ENCODE results near the gene PDE3B.
"Not testable (repeated sequence)": the region's sequence is repeated elsewhere in the genome, so short reads cannot be mapped to it uniquely, and the experiment has no call there.

The PDE3B gene

GRCh38 chr11:14667329-14667728 lies 23.7 kb downstream of the PDE3B start:
- H3K27me3 ChIP-seq (ENCODE audit: control insufficient read depth, insufficient read depth, low read length); H3K4me1 ChIP-seq (ENCODE audit: control insufficient read depth, low read depth, low read length); H3K9ac ChIP-seq (ENCODE audit: low read length); H3K9me3 ChIP-seq (ENCODE audit: control insufficient read depth, low read depth, low read length); H3K4me3 ChIP-seq (ENCODE audit: low read length); H3K36me3 ChIP-seq (ENCODE audit: control insufficient read depth, low read depth, low read length); H3K27ac ChIP-seq (ENCODE audit: low read length): not testable (repeated sequence)

DNA sequence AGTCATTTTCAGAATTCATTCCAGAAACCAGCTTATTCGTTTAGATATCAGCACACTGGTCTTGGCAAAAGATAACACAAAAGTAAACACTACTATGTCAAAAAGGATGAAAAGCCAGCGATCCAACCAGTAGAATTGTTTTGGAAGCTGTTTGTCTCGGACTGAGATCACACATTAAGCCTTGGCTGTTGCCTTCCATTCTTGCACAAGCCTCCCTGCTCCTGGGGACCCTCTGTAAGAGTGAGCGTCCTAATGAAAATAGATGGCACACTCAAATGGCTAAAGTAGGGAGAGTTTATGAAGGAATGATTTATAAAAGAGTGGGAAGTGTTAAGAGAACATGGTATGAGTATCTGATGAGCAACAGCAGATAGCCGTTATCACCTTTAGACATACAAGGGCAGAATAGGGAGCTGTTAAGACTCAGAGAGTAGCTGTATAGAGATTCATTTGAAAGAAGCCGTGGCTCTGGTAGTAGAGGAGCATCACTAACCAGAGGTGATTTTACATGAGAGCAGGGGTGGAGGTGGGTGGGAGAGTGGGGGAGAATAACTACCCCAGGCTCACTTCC lies 25.2 kb downstream of the PDE3B start:
- Histone ChIP-seq H3K27ac (ENCODE audit: low read length) (no peak overlapping the region), H3K27me3 (ENCODE audit: control insufficient read depth, insufficient read depth, low read length) (no peaks in the 10 kb centered on the region), H3K4me1 (ENCODE audit: control insufficient read depth, low read depth, low read length) (peaks cover 5% of the 10 kb centered on the region), H3K36me3 (ENCODE audit: control insufficient read depth, low read depth, low read length) (no peaks in the 10 kb centered on the region), H3K4me3 (ENCODE audit: low read length) (no peak overlapping the region), H3K9ac (ENCODE audit: low read length) (no peak overlapping the region), H3K9me3 (ENCODE audit: control insufficient read depth, low read depth, low read length) (no peaks in the 10 kb centered on the region)

- no peak overlapping the region for H3K9ac ChIP-seq (ENCODE audit: low read length)
- no peaks in the 10 kb centered on the region for H3K36me3 ChIP-seq (ENCODE audit: control insufficient read depth, low read depth, low read length)
- no peaks in the 10 kb centered on the region for H3K27me3 ChIP-seq (ENCODE audit: control insufficient read depth, insufficient read depth, low read length)
- no peak overlapping the region for H3K27ac ChIP-seq (ENCODE audit: low read length)
- no peaks in the 10 kb centered on the region for H3K9me3 ChIP-seq (ENCODE audit: control insufficient read depth, low read depth, low read length)
- peaks cover 5% of the 10 kb centered on the region for H3K4me1 ChIP-seq (ENCODE audit: control insufficient read depth, low read depth, low read length)
- H3K4me3 ChIP-seq (ENCODE audit: low read length): no peak overlapping the region
These were observed 25.9 kb downstream of the PDE3B start for GRCh38 chr11:14669499-14669898.

DNA sequence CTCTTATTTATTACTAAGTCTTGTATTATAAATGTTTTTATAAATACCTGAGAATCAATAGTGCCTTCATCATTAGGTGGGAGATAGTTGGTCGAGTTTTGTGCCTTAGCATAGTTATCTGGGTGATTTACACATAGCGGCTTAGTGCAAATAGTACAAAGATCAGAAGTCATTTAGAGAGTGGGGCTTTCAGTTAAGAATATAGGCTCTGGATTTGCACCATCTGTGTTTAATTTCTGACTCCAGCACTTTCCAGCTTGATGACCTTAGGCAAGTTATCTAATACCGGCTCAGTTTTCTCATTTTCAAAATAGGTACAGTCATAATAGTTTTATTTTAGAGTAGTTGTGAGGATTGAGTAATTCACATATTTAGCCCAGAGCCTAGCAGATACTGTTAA lies 26.4 kb downstream of the PDE3B start:
- Histone ChIP-seq H3K9me3 (ENCODE audit: control insufficient read depth, low read depth, low read length) (no peaks in the 10 kb centered on the region), H3K27ac (ENCODE audit: low read length) (no peak overlapping the region), H3K4me3 (ENCODE audit: low read length) (no peak overlapping the region), H3K36me3 (ENCODE audit: control insufficient read depth, low read depth, low read length) (no peaks in the 10 kb centered on the region), H3K4me1 (ENCODE audit: control insufficient read depth, low read depth, low read length) (peaks cover 5% of the 10 kb centered on the region), H3K27me3 (ENCODE audit: control insufficient read depth, insufficient read depth, low read length) (no peaks in the 10 kb centered on the region), H3K9ac (ENCODE audit: low read length) (no peak overlapping the region)

DNA sequence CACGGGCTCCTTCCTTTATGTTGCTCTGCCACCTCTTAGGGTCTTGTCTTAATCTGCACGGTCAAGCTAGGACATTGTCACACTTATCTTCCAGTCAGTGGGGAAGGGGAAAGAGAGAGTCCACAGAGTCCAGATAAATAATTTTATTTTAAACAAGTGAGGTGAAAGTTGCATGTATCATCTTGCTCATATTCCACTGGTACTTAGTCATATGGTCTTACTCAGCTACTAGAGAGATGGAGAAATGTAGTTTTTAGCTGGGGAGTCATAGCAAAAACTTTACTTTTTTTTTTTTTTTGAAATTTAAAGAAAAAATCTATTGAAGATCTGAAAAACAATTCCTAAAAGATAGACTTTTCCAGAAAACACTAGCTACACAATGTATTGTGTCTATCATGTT lies 29.0 kb downstream of the PDE3B start:
- H3K9me3 ChIP-seq (ENCODE audit: control insufficient read depth, low read depth, low read length): no peaks in the 10 kb centered on the region
- no peak overlapping the region for H3K4me3 ChIP-seq (ENCODE audit: low read length)
- H3K27me3 ChIP-seq (ENCODE audit: control insufficient read depth, insufficient read depth, low read length): no peaks in the 10 kb centered on the region
- H3K4me1 ChIP-seq (ENCODE audit: control insufficient read depth, low read depth, low read length): peaks cover 5% of the 10 kb centered on the region
- no peaks in the 10 kb centered on the region for H3K36me3 ChIP-seq (ENCODE audit: control insufficient read depth, low read depth, low read length)
- H3K27ac ChIP-seq (ENCODE audit: low read length): no peak overlapping the region
- no peak overlapping the region for H3K9ac ChIP-seq (ENCODE audit: low read length)

GRCh38 chr11:14673421-14673820 lies 29.8 kb downstream of the PDE3B start:
- H3K4me3 ChIP-seq (ENCODE audit: low read length): no peak overlapping the region
- no peaks in the 10 kb centered on the region for H3K27me3 ChIP-seq (ENCODE audit: control insufficient read depth, insufficient read depth, low read length)
- no peak overlapping the region for H3K9ac ChIP-seq (ENCODE audit: low read length)
- H3K27ac ChIP-seq (ENCODE audit: low read length): no peak overlapping the region
- H3K9me3 ChIP-seq (ENCODE audit: control insufficient read depth, low read depth, low read length): no peaks in the 10 kb centered on the region
- H3K4me1 ChIP-seq (ENCODE audit: control insufficient read depth, low read depth, low read length): peaks cover 5% of the 10 kb centered on the region
- H3K36me3 ChIP-seq (ENCODE audit: control insufficient read depth, low read depth, low read length): no peaks in the 10 kb centered on the region

GRCh38 chr11:14673824-14674405 lies 30.3 kb downstream of the PDE3B start:
- peaks cover 2% of the 10 kb centered on the region for H3K4me1 ChIP-seq (ENCODE audit: control insufficient read depth, low read depth, low read length)
- H3K9me3 ChIP-seq (ENCODE audit: control insufficient read depth, low read depth, low read length): no peaks in the 10 kb centered on the region
- H3K9ac ChIP-seq (ENCODE audit: low read length): no peak overlapping the region
- no peaks in the 10 kb centered on the region for H3K27me3 ChIP-seq (ENCODE audit: control insufficient read depth, insufficient read depth, low read length)
- H3K27ac ChIP-seq (ENCODE audit: low read length): no peak overlapping the region
- H3K36me3 ChIP-seq (ENCODE audit: control insufficient read depth, low read depth, low read length): no peaks in the 10 kb centered on the region
- H3K4me3 ChIP-seq (ENCODE audit: low read length): no peak overlapping the region

DNA sequence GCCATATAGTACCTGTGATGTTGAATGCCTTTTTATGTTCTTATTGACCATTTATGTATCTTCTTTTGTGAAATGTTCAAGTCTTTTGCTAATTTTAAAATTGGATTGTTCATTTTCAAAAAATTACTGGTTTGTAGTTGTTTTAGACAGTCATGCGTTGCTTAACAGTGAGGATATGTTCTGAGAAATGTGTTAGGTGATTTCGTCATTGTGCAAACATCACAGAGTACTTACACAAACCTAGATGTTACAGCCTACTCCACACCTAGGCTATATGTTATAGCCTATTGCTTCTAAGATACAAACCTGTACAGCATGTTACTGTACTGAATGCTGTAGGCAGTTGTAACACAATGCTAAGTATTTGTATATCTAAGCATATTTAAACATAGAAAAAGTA lies 32.5 kb downstream of the PDE3B start:
- no peaks in the 10 kb centered on the region for H3K9me3 ChIP-seq (ENCODE audit: control insufficient read depth, low read depth, low read length)
- no peak overlapping the region for H3K9ac ChIP-seq (ENCODE audit: low read length)
- no peaks in the 10 kb centered on the region for H3K4me1 ChIP-seq (ENCODE audit: control insufficient read depth, low read depth, low read length)
- no peaks in the 10 kb centered on the region for H3K36me3 ChIP-seq (ENCODE audit: control insufficient read depth, low read depth, low read length)
- H3K4me3 ChIP-seq (ENCODE audit: low read length): no peak overlapping the region
- no peak overlapping the region for H3K27ac ChIP-seq (ENCODE audit: low read length)
- no peaks in the 10 kb centered on the region for H3K27me3 ChIP-seq (ENCODE audit: control insufficient read depth, insufficient read depth, low read length)

GRCh38 chr11:14677146-14677545 lies 33.5 kb downstream of the PDE3B start:
- Histone ChIP-seq H3K4me3 (ENCODE audit: low read length) (no peak overlapping the region), H3K27ac (ENCODE audit: low read length) (no peak overlapping the region), H3K36me3 (ENCODE audit: control insufficient read depth, low read depth, low read length) (no peaks in the 10 kb centered on the region), H3K27me3 (ENCODE audit: control insufficient read depth, insufficient read depth, low read length) (no peaks in the 10 kb centered on the region), H3K9ac (ENCODE audit: low read length) (no peak overlapping the region), H3K4me1 (ENCODE audit: control insufficient read depth, low read depth, low read length) (no peaks in the 10 kb centered on the region), H3K9me3 (ENCODE audit: control insufficient read depth, low read depth, low read length) (no peaks in the 10 kb centered on the region)

DNA sequence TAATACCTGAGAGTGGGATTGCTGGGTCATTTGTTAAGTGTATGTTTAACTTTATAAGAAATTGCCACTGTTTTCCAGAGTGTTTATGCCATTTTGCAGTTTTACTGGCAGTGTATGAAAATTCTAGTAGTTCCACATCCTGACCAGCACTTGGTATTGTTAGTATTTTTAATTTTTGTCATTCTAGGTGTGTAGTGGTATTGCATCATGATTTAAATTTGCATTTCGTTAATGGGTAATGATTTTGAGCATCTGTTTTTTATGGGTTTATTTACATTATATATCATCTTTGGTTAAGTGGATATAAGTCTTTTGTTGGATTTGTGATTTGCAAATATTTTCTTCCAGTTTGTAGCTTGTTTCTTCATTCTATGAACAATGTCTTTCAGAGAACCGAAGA lies 34.7 kb downstream of the PDE3B start:
- no peak overlapping the region for H3K27ac ChIP-seq (ENCODE audit: low read length)
- no peak overlapping the region for H3K9ac ChIP-seq (ENCODE audit: low read length)
- H3K4me3 ChIP-seq (ENCODE audit: low read length): no peak overlapping the region
- H3K4me1 ChIP-seq (ENCODE audit: control insufficient read depth, low read depth, low read length): no peaks in the 10 kb centered on the region
- no peaks in the 10 kb centered on the region for H3K36me3 ChIP-seq (ENCODE audit: control insufficient read depth, low read depth, low read length)
- no peaks in the 10 kb centered on the region for H3K9me3 ChIP-seq (ENCODE audit: control insufficient read depth, low read depth, low read length)
- no peaks in the 10 kb centered on the region for H3K27me3 ChIP-seq (ENCODE audit: control insufficient read depth, insufficient read depth, low read length)

DNA sequence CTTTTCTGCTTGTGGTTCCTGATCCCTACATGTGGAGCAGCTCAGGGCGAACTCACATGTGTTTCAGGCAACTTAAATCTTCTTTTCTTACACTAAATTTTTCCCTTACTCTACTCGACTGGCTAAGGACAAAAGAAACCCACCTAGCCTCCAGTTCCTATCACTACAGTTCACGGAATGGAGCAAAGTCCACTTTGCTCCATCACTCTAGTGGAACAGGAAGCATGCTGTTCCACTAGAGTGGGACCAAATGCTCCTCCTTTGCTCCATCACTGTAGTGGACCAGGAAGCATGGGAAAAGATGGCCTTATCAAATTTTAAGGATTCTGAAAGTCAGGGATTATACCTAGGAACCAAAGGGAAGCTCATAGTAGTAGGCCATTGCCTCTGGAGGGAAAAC lies 36.1 kb downstream of the PDE3B start:
- Histone ChIP-seq H3K9ac (ENCODE audit: low read length) (no peak overlapping the region), H3K4me3 (ENCODE audit: low read length) (no peak overlapping the region), H3K27ac (ENCODE audit: low read length) (no peak overlapping the region), H3K36me3 (ENCODE audit: control insufficient read depth, low read depth, low read length) (no peaks in the 10 kb centered on the region), H3K27me3 (ENCODE audit: control insufficient read depth, insufficient read depth, low read length) (no peaks in the 10 kb centered on the region), H3K4me1 (ENCODE audit: control insufficient read depth, low read depth, low read length) (no peaks in the 10 kb centered on the region), H3K9me3 (ENCODE audit: control insufficient read depth, low read depth, low read length) (no peaks in the 10 kb centered on the region)

DNA sequence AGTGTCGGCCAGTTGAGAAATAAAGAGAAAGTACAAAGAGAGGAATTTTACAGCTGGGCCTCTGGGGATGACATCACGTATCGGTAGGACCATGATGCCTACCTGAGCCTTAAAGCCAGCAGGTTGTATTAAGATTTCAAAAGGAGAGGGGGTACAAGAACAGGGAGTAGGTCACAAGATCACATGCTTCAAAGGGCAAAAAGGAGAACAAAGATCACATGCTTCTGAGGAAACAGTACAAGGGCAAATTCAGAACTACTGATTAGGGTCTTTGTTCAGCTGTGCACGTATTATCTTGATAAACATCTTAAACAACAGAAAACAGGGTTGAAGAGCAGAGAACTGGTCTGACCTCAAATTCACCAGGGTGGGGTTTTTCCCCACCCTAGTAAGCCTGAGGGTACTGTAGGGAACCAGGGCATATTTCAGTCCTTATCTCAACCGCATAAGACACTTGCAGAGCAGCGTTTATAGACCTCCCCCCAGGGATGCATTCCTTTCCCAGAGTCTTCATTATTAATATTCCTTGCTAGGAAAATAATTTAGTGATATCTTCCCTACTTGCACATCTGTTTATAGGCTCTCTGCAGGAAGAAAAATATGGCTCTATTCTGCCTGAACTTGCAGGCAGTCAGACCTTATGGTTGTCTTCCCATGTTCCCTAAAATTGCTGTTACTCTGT lies 40.8 kb downstream of the PDE3B start:
- not testable (repeated sequence) for H3K9me3 ChIP-seq (ENCODE audit: control insufficient read depth, low read depth, low read length); H3K4me3 ChIP-seq (ENCODE audit: low read length); H3K4me1 ChIP-seq (ENCODE audit: control insufficient read depth, low read depth, low read length); H3K36me3 ChIP-seq (ENCODE audit: control insufficient read depth, low read depth, low read length); H3K27me3 ChIP-seq (ENCODE audit: control insufficient read depth, insufficient read depth, low read length); H3K9ac ChIP-seq (ENCODE audit: low read length); H3K27ac ChIP-seq (ENCODE audit: low read length)

Data from iPS-18a (cell line).